Natural killer cell treated with Interleukin-12 subunit alpha and Interleukin-12 subunit beta and Interleukin-15 and Interleukin-18, amount 100 ng/mL, for 72 hours (primary cell): Measurements from ENCODE around the gene GAMT. TPM values are rescaled to one million over a fixed set of nuclear protein-coding genes. Genes with fewer than 3 reads are reported as not detected.
A peak's percentile ranks its signal among the peaks of the same experiment; 100 is the strongest.

Source experiments
- ATAC-seq, 2 donors: fragments of 150-1000 bp; cut with Tn5 transposase in 1 of 2; sonication (Bioruptor Pico), chemical (Tn5 transposase) in 1 of 2; 2 replicates each; pipeline ENCODE4 v1.10.0; 2021
- DNase-seq: peaks from one replicate; pipeline ENCODE4 v3.0.0; 2022; ENCODE audit warnings: low spot score
- H3K27ac Mint-ChIP-seq, 2 donors: 1 replicate in 1 of 2; 2 replicates in 1 of 2; pipeline ENCODE4 v1.8.0; 2022; ENCODE audit warnings: mixed read lengths in 2 of 2, mild to moderate bottlenecking in 1 of 2, moderate library complexity in 1 of 2
- H3K27me3 Mint-ChIP-seq, 2 donors: 1 replicate in 1 of 2; 2 replicates in 1 of 2; pipeline ENCODE4 v1.8.0; 2022; ENCODE audit warnings: mixed read lengths in 2 of 2
- H3K36me3 Mint-ChIP-seq: one replicate; pipeline ENCODE4 v1.8.0; 2022; ENCODE audit warnings: mixed read lengths
- H3K4me1 Mint-ChIP-seq, 2 donors: 1 replicate in 1 of 2; 2 replicates in 1 of 2; pipeline ENCODE4 v1.8.0; 2022; ENCODE audit warnings: low read depth in 2 of 2, mixed read lengths in 2 of 2, mild to moderate bottlenecking in 1 of 2
- H3K4me3 Mint-ChIP-seq: one replicate; pipeline ENCODE4 v1.8.0; 2022; ENCODE audit warnings: mixed read lengths
- H3K9me3 Mint-ChIP-seq: 2 replicates; pipeline ENCODE4 v1.8.0; 2022; ENCODE audit warnings: mixed read lengths
- total RNA-seq, 2 donors: library from RNA; stranded (reverse); gene quantifications; one replicate each; pipeline ENCODE4 v1.2.3, GENCODE V29; 2022

GAMT gene
- total RNA-seq, 2 donors from 2014 or later = 5.2 to 15.6 TPM

DNA sequence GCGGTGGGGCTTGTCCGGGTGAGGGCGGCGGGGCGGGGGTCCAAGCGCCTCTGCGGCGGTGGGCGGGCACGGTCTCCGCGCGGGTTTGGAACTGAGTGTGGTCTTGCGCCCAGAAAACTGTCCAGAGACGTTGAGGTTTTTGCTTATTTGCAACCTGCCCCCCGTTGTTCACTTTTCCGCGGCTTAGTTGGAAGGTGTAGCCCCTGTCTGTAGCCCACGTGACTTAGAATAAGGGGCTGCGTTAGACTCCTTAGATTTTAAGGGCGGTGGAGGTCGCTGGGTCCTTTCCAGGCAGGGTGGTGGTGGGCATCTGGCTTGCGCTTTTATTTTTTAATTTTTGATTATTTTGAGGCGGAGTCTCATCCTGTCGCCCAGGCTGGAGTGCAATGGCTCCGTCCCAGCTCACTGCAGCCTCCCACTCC is 37.6 kb upstream of the GAMT start:
- no peaks in the 10 kb centered on the region for H3K36me3 Mint-ChIP-seq
- no peaks in the 10 kb centered on the region for H3K27me3 Mint-ChIP-seq
- H3K9me3 Mint-ChIP-seq = no peaks in the 10 kb centered on the region
- H3K27ac Mint-ChIP-seq = peak overlapping the region; percentile 95 to 98
- H3K4me1 Mint-ChIP-seq = peaks cover 8 to 22% of the 10 kb centered on the region in 2 donors
- H3K4me3 Mint-ChIP-seq = peak overlapping the region; percentile 91
- DNase-seq = no peak
- no peak for ATAC-seq

DNA sequence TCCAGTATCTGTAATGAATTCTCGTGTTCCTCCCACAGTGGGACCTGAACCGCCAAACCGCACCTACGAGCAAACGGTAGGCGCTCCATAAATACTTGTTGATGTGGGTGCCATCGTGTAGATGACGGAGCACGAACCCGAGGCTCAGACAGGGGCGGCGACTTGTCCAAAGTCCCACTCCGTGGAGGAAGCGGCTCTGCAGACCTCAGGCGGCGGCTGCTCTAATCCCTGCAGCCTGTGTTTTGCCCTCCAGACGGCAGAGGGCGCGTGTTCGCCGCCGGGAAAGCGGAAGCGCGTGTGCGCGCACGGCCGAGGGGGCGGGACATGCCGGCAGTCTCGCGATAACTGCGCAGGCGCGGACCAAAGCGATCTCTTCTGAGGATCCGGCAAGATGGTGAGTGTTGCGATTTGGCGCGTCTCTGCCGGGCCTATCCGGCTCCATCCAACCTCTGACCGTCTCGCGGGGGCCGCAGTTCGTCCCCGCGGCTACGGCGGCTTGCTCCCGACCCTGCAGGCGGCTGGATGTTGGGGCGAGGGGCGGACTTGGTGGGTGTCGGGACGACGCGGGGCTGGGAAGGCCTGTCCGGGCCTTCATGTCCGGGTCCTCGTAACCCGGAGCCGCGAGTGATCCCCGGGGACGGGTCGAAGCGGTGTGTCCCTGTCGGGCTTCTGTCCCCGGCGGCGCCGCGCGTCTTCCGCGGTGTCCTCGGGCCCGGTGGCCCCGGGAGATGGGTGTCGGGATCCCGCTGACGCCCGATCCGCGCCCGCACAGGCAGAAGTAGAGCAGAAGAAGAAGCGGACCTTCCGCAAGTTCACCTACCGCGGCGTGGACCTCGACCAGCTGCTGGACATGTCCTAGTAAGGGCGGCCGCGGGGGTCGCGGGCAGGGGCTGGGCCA is 36.9 kb upstream of the GAMT start, which contains the start of gene RPS15:
Gene RPS15, plus strand, starts transcription at position 362 of the 898 bp plus-strand sequence. Its CDS starts 30 bp downstream, at position 392.
- Mint-ChIP-seq H3K4me3 (peak within 1 kb of the TSS; percentile 91), H3K27ac (peak within 1 kb of the TSS; percentile 95 to 98), H3K36me3 (no peaks in the 10 kb centered on the region), H3K4me1 (peaks cover 8 to 22% of the 10 kb centered on the region in 2 donors), H3K9me3 (no peaks in the 10 kb centered on the region), H3K27me3 (no peaks in the 10 kb centered on the region)
- ATAC-seq = peak; percentile 92 to 94
- peak; percentile 96 for DNase-seq

DNA sequence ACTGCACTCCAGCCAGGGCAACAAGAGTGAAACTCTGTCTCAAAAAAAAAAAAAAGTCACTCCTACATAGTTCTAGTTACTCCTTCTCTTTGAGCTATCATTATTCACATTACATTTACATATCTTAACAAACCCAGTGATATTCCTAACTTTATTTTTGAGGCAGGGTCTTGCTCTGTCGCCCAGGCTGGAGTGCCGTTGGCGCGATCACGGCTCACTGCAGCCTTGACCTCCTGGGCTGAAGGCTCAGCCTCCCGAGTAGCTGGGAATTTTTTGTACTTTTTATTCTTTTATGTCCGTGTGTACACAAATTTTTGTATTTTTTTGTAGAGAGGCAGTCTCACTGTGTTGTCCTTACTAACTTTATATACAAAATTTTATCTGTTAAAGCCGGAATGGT is 36.3 kb upstream of the GAMT start:
- Mint-ChIP-seq H3K9me3 (no peaks in the 10 kb centered on the region), H3K27ac (peak overlapping the region; percentile 95 to 98), H3K27me3 (no peaks in the 10 kb centered on the region), H3K36me3 (no peaks in the 10 kb centered on the region), H3K4me3 (peak overlapping the region; percentile 91), H3K4me1 (peaks cover 8 to 22% of the 10 kb centered on the region in 2 donors)
- ATAC-seq = no peak
- DNase-seq = no peak

DNA sequence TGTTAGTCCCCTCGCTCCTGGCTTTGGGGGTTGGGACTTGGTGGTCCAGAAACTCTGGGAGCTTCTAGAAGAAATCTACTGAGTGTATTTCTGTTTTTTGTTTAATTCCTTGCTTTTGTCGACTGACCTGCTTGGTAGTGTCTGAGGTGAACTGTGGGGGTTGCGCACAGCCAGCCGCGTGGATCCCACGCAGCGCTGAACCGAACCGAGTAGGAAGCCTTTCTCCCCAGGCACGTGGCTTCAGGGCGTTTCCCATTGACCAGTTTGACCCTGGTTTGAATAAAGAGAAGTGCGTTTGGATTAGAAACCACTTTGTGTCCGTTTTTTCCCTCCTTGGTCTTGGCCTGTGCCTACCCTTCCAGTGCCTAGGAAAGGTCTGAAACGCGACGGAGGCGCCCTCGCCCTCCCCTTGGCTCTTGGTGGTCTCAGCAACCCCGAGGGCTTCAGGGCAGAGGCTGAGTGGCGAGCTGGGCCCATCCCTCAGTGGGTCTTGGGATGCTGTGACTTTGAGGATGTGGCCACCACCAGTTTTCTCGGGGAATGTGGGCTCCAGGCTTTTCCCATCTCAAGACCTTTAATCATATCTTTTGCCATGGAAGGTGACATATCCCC is 34.1 kb upstream of the GAMT start:
- Mint-ChIP-seq H3K27ac (no peak overlapping the region), H3K9me3 (no peaks in the 10 kb centered on the region), H3K4me1 (peaks cover 0 to 14% of the 10 kb centered on the region in 2 donors), H3K4me3 (no peak overlapping the region), H3K27me3 (no peaks in the 10 kb centered on the region), H3K36me3 (no peaks in the 10 kb centered on the region)
- DNase-seq = no peak
- no peak for ATAC-seq

DNA sequence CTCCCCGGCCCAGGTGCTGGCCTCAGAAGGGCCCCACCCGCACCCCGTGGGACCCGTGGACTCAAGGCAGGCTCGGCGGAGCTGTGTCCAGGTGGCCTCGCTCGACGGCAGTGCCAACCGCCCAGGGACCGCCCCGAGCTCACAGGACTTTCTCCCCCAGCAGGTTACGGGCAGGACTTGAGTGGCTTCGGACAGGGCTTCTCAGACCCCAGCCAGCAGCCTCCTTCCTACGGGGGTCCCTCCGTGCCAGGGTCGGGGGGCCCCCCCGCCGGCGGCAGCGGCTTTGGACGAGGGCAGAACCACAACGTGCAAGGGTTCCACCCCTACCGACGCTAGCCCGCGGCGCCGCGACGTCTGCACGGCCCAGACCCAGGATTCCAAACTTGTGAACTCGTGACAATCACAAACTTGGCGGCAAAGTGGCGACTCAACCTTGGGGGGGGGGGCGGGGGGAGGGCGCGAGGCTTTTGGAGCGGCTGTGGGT is 33.3 kb upstream of the GAMT start:
- DNase-seq (no peak), ATAC-seq (no peak)
- Mint-ChIP-seq H3K36me3 (no peaks in the 10 kb centered on the region), H3K4me1 (peaks cover 0 to 9% of the 10 kb centered on the region in 2 donors), H3K27ac (no peak overlapping the region), H3K27me3 (no peaks in the 10 kb centered on the region), H3K4me3 (no peak overlapping the region), H3K9me3 (no peaks in the 10 kb centered on the region)

DNA sequence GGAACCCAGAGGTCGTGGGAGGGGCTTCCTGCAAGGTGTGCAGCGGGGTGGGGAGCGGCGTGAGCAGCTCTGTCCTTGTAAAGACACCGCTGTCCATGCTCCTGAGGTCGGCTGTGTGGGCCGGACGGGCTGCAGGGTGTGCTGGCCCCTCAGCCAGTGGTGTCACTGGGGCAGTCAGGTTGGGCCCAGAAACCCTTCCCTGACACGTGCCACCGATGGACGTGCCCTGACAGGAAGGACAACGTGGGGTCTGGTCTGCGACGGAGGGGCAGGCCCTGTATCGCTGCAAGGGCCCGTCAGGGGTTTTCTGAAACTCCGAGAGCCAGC is 32.7 kb upstream of the GAMT start:
- Mint-ChIP-seq H3K36me3 (no peaks in the 10 kb centered on the region), H3K9me3 (no peaks in the 10 kb centered on the region), H3K27ac (no peak overlapping the region), H3K4me3 (no peak overlapping the region), H3K4me1 (peaks cover 0 to 6% of the 10 kb centered on the region in 2 donors), H3K27me3 (no peaks in the 10 kb centered on the region)
- no peak for ATAC-seq
- no peak for DNase-seq

DNA sequence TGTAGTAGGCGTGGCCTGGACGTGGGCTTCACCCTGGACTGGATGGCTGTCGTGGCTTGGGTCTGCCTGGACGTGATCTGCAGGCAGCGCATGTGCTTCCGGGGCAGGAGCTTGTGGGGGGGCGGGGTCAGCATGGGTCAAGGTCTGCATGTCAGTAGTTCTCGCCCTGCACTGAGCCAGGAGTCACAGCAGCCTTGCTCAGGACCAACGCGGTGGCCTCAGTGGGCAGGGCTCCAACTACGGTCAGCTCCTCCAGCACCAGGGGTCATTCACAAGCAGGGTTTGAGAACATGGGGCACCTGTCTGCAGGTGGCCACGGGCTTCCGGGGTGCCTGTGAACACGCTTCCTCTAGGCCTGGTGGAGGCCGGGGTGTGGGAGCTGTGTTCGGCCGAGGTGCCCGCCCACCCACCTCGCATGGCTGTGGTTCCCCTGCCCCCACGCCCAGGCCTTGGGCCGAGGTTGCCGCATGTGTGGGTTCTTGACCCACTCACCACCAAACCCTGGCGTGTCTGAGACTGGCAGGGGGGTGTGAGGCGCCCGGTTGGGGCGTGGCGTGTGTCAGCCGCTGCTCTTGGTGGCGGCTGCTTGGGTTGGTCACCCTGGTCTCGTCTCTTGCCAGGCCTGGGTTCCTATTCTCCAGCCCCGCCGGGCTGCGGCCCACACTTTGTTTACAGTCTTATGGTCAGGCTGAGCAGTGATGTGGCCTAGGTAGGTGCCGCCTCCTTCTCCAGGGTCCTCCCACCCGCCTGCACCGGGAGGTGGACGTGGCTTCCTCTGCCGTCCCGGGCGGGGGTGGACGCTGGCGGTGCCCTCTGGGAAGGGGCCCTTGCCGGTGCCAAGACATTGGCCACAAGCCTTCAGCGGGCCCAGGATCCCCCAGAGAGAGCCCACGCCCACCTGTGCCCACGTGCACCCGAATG is 32.0 kb upstream of the GAMT start:
- H3K9me3 Mint-ChIP-seq = no peaks in the 10 kb centered on the region
- peaks cover 0 to 6% of the 10 kb centered on the region in 2 donors for H3K4me1 Mint-ChIP-seq
- ATAC-seq (peak in 1 of 2 donors; percentile 18), DNase-seq (no peak)
- H3K27ac Mint-ChIP-seq = no peak overlapping the region
- no peak overlapping the region for H3K4me3 Mint-ChIP-seq
- no peaks in the 10 kb centered on the region for H3K27me3 Mint-ChIP-seq
- no peaks in the 10 kb centered on the region for H3K36me3 Mint-ChIP-seq

- Mint-ChIP-seq H3K4me3 (no peak overlapping the region), H3K9me3 (no peaks in the 10 kb centered on the region), H3K4me1 (peaks cover 0 to 3% of the 10 kb centered on the region in 2 donors), H3K27me3 (no peaks in the 10 kb centered on the region), H3K27ac (no peak overlapping the region), H3K36me3 (no peaks in the 10 kb centered on the region)
- DNase-seq (no peak), ATAC-seq (no peak)
Observed at GRCh38 chr19:1432507-1432887, 31.2 kb upstream of the GAMT start.

DNA sequence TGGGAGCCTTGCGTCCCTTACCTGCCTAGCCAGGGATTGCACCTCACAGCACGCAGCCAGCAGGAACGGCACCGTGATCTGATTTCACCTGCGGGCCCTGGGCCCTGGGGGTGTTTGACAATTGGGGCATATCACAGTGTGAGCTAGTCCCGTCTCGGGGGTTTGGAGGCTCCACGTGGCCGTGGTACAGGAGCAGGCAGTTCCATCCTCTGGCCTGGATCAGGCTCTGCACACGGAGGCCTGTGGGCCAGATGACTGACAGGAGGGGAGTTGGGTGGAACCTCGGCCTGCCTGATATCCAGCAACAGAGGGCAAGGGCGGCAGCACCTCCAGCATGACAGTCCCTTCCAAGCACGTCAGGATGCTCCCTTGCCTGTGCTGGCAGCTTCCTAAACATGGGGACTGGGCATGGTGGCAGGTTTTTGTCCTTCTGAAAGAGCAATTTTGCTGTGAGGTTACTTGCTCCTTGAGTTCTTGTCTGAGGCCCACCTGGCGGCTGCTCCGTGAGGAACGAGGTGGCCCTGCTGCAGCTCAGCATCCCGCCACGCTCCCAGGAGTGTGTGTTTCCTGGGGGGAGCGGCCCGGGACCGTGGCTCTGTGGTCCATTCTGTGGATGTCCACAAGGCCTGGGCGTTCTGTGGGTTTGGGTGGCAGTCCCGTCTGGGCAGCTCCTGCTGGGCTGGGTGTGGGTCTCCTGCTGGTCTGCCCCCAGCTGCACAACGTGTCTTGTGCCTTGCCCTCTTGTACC is 30.6 kb upstream of the GAMT start:
- ATAC-seq = no peak
- H3K36me3 Mint-ChIP-seq = no peaks in the 10 kb centered on the region

DNA sequence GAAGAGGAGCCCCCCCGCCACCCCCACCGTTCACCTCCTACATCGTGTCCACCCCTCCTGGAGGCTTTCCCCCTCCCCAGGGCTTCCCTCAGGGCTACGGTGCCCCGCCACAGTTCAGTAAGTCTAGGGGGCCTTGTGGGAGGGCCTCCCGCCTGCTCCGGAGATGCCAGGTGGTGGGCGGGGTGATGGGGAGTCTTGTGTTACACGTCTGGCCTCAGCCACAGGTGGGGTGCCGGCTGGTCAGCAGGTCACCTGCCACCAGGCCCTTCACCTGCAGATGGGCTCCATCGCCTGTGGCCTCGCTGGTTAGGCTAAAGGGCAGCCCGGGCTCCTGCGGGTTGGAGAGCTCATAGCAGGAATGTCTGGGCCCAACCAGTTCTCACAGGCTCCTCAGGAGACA is 28.9 kb upstream of the GAMT start:
- H3K9me3 Mint-ChIP-seq = no peaks in the 10 kb centered on the region
- H3K36me3 Mint-ChIP-seq = no peaks in the 10 kb centered on the region
- no peaks in the 10 kb centered on the region for H3K27me3 Mint-ChIP-seq
- DNase-seq (no peak), ATAC-seq (no peak)
- H3K27ac Mint-ChIP-seq = no peak overlapping the region
- no peak overlapping the region for H3K4me3 Mint-ChIP-seq
- peaks cover 0 to under 1% of the 10 kb centered on the region in 2 donors for H3K4me1 Mint-ChIP-seq

More for the DNA sequence above, 30.6 kb upstream of the GAMT start:
- Mint-ChIP-seq H3K27ac (no peak overlapping the region), H3K9me3 (no peaks in the 10 kb centered on the region), H3K27me3 (no peaks in the 10 kb centered on the region), H3K4me3 (no peak overlapping the region), H3K4me1 (peaks cover 0 to 3% of the 10 kb centered on the region in 2 donors)
- no peak for DNase-seq

DNA sequence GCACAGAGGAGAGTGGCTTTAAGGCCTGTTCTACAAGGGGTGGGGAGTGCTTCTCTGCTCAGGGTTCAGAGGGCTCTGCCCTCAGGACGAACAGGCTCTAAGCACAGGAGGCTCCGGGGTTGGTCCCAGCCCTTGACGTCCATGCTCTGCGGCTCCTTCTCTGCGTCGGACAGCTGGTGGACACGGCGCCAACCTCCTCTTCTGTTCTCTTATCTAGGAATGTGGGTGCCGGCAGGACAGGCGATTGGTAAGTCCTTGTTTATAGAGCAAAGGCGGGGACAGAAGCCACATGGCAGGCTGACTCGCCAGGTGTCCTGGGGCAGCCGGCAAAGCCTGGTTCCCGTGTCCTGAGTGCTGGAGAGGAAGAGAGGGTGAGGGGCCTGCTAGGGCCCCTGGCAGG is 28.4 kb upstream of the GAMT start:
- H3K4me3 Mint-ChIP-seq = no peak overlapping the region
- H3K27ac Mint-ChIP-seq = no peak overlapping the region
- ATAC-seq (no peak), DNase-seq (no peak)
- H3K27me3 Mint-ChIP-seq = no peaks in the 10 kb centered on the region
- no peaks in the 10 kb centered on the region for H3K9me3 Mint-ChIP-seq
- H3K36me3 Mint-ChIP-seq = no peaks in the 10 kb centered on the region
- peaks cover 0 to 4% of the 10 kb centered on the region in 2 donors for H3K4me1 Mint-ChIP-seq

GRCh38 chr19:1428738-1429391 is 27.5 kb upstream of the GAMT start:
- no peaks in the 10 kb centered on the region for H3K9me3 Mint-ChIP-seq
- no peaks in the 10 kb centered on the region for H3K27me3 Mint-ChIP-seq
- H3K4me1 Mint-ChIP-seq = peaks cover 0 to 4% of the 10 kb centered on the region in 2 donors
- H3K36me3 Mint-ChIP-seq = no peaks in the 10 kb centered on the region
- no peak overlapping the region for H3K27ac Mint-ChIP-seq
- no peak for DNase-seq
- H3K4me3 Mint-ChIP-seq = no peak overlapping the region
- ATAC-seq = no peak
